Stimulated activated CD4-positive, alpha-beta T cell treated with anti-CD3 and anti-CD28 coated beads, Interleukin-1b, Interleukin-23, amount 100 ng/mL, for 4 hours (primary cell): ENCODE measurements around the gene TPTE2.
"Not testable (repeated sequence)": the region's sequence is repeated elsewhere in the genome, so short reads cannot be mapped to it uniquely, and the experiment has no call there.

Experiments
- DNase-seq, 2 donors: peaks; one replicate each; pipeline ENCODE4 v3.0.0-alpha.2; 2020; ENCODE audit warnings: low read depth in 2 of 2

The TPTE2 gene

GRCh38 chr13:19567820-19568534 is 6.6 kb upstream of the TPTE2 start:
- no peak for DNase-seq

GRCh38 chr13:19561585-19561984 is 253 bp upstream of the TPTE2 start:
- no peak for DNase-seq

GRCh38 chr13:19560672-19561071 is 660 bp downstream of the TPTE2 start:
- DNase-seq: not testable (repeated sequence)

- DNase-seq: not testable (repeated sequence)
Measured at GRCh38 chr13:19559739-19560138, 1.6 kb downstream of the TPTE2 start.

GRCh38 chr13:19557287-19557686 is 4.0 kb downstream of the TPTE2 start:
- DNase-seq: not testable (repeated sequence)

GRCh38 chr13:19549245-19549644 is 12.1 kb downstream of the TPTE2 start:
- not testable (repeated sequence) for DNase-seq

- DNase-seq: not testable (repeated sequence)
Measured at GRCh38 chr13:19525634-19526033, 35.7 kb downstream of the TPTE2 start.

- no peak for DNase-seq
Measured at GRCh38 chr13:19519049-19519448, 42.3 kb downstream of the TPTE2 start.

GRCh38 chr13:19507623-19508022 is 53.7 kb downstream of the TPTE2 start:
- DNase-seq: not testable (repeated sequence)

- not testable (repeated sequence) for DNase-seq
Measured at GRCh38 chr13:19460126-19460525, 101.2 kb downstream of the TPTE2 start.

- DNase-seq: peak in 1 of 2 donors; percentile 3
Measured at GRCh38 chr13:19439056-19439686, 122.2 kb downstream of the TPTE2 start.

GRCh38 chr13:19437780-19438179 is 123.6 kb downstream of the TPTE2 start:
- DNase-seq: not testable (repeated sequence)

- not testable (repeated sequence) for DNase-seq
Measured at GRCh38 chr13:19422236-19422635, 139.1 kb downstream of the TPTE2 start.

GRCh38 chr13:19412494-19412893 is 148.8 kb downstream of the TPTE2 start:
- DNase-seq: not testable (repeated sequence)

GRCh38 chr13:19382746-19383511 is 178.4 kb downstream of the TPTE2 start:
- DNase-seq: not testable (repeated sequence)

- no peak for DNase-seq
Measured at GRCh38 chr13:19382111-19382510, 179.2 kb downstream of the TPTE2 start.
